ENCODE data around the gene RABGGTA.

The RABGGTA gene, protein sequence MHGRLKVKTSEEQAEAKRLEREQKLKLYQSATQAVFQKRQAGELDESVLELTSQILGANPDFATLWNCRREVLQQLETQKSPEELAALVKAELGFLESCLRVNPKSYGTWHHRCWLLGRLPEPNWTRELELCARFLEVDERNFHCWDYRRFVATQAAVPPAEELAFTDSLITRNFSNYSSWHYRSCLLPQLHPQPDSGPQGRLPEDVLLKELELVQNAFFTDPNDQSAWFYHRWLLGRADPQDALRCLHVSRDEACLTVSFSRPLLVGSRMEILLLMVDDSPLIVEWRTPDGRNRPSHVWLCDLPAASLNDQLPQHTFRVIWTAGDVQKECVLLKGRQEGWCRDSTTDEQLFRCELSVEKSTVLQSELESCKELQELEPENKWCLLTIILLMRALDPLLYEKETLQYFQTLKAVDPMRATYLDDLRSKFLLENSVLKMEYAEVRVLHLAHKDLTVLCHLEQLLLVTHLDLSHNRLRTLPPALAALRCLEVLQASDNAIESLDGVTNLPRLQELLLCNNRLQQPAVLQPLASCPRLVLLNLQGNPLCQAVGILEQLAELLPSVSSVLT

DNA sequence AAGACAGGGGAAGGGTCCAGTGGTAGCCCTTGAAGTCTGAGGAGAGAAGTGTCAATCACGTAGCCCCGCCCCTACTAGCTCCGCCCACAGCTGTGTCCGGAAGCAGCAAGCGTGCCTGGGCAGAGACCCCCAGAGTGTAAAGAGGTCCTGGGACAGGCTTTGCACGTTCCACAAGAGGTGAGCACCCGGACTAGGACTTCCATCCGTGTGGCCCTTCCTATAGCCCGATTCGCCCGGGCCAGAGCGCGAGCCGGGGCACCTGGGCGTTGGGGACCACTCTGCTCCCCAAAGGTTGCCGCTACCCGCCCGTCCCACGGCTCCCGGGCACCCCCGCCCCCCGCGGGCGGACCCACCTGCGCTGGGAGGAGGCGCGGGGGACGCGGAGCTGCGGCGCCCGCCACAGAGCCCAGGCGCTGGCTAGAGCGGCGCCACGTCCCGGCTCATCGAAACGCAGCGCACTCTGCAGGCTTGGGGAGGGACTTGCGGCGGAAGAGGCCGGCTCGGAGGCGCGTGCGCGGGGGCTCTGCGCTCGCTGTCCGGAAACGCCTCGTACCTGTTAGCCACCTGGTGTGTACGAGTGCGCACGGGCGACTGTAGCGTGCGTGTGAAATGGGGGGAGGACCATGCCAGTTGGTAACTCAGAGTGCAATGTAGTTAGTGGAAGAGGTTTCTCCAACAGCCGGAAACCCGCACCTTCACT lies at the start of gene RABGGTA:
RABGGTA (minus strand) TSS at position 464 of the 700 bp plus-strand sequence. CDS start 482 bp downstream, outside the sequence.
- DNase-seq = peak; percentile 94

DNA sequence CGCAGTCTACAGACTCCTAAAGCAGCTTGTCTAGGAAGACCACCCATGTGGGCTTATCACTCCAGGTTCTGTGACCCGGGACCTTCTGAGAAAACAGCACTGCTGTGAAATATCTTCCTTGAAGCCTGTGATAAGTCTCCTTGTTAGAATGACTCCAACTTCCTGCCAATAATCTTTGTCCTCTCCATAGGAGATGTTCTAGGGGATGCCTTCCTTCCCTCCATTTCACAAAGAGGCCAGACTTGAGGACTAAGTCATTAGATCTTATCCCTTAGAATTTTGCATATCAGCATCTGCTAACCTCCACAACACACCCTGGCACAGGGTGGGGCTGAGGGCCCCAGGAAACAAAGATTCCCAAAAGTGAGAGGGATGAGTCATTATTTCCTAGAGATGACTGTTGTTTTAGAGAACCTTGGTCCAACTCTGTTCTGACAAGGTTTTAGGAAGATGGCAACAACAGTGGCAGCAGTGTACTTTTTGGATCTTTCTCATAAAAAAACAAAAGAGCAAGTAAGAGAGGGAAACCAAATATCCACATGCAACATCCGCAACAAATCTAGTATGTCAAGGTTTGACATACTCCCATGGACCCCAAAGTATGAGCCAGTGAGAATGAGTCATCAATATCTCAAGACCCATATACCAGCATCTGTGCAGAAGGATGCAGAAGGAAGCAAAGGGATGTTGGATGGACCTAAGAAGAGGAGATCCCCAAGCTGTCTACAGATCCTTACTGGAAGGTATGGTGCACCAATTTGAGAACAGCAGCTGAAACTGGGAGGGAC lies 45.9 kb upstream of the RABGGTA start:
- DNase-seq = no peak

DNA sequence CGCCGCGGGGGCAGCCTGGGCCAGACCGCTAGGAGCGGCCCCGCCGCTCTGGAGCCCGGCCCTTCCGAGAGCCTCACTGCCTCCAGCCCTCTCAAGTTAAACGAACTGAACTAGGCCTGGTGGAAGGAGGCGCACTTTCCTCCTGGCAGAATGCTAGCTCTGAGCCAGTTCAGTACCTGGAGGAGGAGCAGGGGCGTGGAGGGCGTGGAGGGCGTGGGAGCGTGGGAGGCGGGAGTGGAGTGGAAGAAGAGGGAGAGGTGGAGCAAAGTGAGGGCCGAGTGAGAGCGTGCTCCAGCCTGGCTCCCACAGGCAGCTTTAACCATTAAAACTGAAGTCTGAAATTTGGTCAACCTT lies 45.2 kb upstream of the RABGGTA start:
- peak; percentile 43 for DNase-seq

DNA sequence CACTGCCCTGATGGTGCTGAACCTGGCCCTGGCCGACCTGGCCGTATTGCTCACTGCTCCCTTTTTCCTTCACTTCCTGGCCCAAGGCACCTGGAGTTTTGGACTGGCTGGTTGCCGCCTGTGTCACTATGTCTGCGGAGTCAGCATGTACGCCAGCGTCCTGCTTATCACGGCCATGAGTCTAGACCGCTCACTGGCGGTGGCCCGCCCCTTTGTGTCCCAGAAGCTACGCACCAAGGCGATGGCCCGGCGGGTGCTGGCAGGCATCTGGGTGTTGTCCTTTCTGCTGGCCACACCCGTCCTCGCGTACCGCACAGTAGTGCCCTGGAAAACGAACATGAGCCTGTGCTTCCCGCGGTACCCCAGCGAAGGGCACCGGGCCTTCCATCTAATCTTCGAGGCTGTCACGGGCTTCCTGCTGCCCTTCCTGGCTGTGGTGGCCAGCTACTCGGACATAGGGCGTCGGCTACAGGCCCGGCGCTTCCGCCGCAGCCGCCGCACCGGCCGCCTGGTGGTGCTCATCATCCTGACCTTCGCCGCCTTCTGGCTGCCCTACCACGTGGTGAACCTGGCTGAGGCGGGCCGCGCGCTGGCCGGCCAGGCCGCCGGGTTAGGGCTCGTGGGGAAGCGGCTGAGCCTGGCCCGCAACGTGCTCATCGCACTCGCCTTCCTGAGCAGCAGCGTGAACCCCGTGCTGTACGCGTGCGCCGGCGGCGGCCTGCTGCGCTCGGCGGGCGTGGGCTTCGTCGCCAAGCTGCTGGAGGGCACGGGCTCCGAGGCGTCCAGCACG lies 44.6 kb upstream of the RABGGTA start:
- DNase-seq = peak; percentile 52

DNA sequence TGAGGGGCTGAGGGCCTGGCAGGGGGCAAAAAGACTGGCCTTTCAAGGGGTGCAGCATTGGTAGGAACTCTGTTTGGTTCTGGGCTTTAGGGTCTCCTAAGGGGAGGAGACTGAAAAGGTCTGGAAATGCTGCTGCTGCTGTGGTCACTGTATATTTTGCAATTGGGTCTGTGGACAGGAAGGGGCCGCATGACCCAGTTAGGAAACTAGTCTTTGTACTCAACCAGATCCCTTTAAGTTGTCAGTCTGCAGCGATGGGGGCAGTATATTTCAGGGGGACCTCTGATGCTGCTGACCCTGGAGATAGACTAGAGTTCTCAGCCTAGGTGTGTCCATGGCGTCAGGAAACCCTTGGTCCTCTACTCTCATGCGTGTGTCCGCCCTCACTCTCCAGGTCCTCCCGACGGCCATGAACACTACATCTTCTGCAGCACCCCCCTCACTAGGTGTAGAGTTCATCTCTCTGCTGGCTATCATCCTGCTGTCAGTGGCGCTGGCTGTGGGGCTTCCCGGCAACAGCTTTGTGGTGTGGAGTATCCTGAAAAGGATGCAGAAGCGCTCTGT lies 43.9 kb upstream of the RABGGTA start:
- no peak for DNase-seq

DNA sequence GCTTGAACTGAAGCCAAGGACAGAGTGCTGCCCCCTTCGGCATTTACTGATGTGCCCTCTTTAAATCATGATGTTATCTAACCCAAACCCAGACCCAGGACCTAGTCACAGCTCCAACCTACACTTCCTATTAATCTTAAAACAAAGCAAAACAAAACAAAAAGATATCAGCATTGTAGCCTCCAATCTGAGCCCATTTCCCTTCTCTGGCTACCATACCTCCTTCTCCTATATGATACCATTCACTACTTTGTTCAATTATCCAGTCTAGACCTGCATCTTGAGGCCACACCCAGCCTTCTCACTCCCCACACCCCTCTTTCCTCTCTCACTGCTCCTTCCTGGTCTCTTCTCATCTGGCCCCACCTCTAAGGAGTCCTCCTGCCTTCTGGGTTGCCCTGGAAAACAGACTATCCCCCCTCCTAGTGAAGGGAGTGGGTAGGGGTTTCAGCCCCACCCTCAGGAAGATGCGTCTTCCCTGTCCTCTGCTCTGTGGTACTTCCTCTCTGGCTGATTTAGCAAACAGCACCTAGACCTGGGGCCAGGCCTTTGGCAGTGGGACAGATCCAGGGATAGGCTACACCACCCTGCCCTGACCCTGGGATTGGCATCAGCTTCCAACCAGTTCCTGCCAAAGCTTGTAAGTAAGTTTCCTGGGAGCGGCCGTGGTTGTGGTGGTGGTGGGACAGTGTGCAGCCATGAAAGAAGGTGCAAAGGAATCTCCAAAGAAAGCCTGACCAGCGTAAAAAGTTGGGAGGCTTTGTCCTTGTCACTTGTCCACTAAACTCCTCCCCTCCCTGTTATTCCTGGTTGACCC lies 43.2 kb upstream of the RABGGTA start:
- DNase-seq = no peak

DNA sequence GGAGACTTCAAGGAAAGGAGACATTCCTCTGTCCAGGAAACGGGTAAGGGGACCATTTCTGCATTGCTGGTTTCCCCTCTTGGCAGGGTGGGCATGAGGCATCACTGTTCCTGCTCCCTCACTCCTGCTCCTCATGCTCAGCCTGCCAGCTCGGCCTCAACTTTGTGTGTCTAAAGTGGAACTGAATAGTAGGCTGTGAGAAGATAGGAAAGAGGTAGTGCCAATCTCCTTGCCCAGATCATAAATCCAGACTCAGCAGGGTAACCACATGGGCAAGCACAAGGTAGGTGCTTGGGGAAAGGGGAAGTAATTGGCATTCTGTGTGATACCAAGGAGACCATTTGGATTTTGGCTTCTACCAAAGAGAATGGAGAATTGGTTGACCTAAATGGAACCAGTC lies 42.5 kb upstream of the RABGGTA start:
- no peak for DNase-seq

DNA sequence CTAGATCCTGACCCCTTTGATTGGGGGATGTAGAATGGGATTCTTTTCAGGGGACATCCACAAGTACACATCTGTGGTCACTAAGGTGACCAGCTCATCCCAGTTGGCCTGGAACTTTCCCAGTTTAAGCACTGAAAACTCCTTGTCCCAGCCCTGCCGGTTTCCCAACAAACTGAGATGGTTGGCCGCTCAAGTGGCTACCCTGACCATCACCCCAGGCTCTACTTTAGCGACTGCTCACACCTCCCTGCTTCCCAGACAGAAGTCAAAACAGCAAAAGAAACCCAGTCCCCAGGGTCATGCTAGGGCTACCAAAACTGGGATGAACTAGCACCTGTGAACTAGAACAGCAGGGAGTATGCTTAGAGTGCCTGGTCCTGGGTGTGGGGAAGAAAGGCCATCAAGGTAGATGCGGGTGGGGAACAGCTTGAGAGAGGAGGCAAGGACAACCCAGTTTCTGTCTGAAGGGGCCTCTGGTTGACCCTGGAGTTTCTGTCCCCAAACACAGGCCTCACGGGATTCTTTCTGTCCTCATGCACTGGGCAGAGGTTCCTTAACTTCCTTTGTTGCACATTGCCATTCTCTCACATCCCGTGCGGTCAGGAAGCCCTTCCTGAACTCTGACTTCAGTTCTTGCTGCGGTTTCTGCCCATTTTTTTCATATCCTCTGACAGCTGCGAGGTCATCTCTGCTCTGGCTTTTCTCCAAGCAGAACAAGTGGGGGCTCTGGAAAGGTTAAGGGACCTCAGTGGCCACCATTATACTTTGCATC lies 41.5 kb upstream of the RABGGTA start:
- no peak for DNase-seq

DNA sequence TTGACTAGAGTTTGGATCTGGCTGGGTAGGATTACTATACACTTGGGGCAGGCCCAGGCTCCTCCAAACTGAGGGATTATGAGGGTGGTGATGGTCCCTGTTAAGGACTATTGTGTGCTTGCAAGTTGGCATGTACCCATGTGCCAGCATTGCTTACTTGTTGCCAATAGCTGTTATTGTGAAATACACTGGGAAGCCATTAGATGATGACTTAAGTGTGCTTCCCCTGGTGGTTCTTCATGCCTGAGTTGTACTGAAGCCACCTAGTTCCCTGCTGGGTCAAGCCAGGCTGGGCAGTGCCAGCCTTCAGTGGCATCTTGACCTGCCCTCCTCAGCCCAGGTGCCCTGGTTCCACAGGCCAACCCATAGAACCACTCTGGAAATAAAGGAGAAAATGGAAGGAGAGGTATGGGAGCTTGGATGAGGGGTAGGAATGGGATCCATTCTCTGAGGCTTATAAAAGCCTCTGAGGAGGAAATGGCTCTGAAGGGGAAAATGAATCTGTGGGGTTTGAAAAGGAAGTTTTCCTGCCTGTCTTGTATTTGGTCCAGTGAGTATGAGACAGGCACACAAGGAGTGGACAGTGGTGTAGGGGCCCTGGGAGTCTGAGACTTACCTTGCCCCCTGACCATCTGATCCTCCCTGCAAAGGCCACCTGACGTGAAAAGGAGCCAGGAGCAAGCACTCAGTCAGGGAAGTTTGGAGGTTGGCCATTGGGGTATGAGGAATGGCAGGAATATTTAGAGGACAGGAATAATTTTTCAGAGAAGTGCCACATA lies 40.6 kb upstream of the RABGGTA start:
- DNase-seq = no peak

DNA sequence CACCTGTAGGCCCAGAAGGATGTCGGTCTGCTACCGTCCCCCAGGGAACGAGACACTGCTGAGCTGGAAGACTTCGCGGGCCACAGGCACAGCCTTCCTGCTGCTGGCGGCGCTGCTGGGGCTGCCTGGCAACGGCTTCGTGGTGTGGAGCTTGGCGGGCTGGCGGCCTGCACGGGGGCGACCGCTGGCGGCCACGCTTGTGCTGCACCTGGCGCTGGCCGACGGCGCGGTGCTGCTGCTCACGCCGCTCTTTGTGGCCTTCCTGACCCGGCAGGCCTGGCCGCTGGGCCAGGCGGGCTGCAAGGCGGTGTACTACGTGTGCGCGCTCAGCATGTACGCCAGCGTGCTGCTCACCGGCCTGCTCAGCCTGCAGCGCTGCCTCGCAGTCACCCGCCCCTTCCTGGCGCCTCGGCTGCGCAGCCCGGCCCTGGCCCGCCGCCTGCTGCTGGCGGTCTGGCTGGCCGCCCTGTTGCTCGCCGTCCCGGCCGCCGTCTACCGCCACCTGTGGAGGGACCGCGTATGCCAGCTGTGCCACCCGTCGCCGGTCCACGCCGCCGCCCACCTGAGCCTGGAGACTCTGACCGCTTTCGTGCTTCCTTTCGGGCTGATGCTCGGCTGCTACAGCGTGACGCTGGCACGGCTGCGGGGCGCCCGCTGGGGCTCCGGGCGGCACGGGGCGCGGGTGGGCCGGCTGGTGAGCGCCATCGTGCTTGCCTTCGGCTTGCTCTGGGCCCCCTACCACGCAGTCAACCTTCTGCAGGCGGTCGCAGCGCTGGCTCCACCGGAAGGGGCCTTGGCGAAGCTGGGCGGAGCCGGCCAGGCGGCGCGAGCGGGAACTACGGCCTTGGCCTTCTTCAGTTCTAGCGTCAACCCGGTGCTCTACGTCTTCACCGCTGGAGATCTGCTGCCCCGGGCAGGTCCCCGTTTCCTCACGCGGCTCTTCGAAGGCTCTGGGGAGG lies 39.5 kb upstream of the RABGGTA start, which contains the start of gene LTB4R:
LTB4R (plus strand) TSS at position 857 of the 959 bp plus-strand sequence. CDS start 4,150 bp downstream, outside the sequence.
- no peak for DNase-seq

DNA sequence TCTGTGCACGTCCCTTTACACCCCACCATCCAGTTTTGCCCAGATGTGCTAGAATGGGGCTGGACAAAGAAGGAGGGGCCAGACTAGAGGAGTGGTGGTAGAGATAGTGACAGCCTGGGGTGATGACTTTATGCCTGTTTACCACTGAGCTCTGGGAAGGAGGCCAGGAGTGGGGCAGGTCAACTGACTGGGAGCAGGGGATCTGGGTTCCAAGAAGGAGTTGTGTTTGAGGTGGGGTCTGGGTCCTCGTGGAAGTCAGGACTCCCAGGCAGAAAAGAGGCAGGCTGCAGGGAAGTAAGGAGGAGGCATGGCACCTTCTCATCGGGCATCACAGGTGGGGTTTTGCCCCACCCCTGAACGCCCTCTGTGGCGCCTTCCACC lies 38.9 kb upstream of the RABGGTA start:
- DNase-seq = no peak

DNA sequence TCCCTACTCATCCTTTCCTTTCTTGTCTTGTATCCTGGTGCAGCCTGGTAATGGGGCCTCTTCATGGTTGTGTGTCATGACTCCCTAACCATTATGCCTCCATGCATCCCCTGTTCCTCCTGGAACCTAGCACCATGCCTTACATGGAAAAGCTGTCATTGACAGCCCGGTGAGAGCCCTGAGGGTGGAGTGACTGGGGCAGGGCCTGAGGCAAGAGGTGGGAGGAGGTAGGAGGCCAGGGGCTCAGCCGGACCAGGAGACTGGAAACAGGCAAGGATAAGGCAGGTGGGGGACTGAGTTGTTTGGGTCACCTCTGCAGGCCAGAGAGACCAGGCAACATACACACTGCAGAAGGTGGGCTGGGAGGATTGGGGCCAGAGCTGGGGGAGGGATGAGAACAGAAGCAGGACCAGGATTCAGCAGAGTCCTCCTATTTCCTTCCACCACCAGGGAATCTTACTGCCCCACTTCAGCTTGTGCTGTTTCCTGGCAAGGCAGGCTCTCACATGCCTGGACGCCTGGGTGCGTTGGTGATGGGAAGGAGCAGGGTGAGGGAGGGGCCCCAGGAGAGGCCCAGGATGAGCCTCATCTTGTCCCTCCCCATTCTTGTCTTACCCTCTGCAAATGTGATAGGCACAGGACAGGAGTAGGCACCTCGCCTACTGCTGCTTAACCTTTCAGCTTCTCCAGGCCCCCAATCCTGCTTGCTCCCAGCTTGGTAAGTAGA lies 38.3 kb upstream of the RABGGTA start, which contains the start of gene LTB4R2:
LTB4R2 (plus strand) TSS at position 603 of the 727 bp plus-strand sequence. CDS start 525 bp downstream, outside the sequence.
- DNase-seq = no peak

DNA sequence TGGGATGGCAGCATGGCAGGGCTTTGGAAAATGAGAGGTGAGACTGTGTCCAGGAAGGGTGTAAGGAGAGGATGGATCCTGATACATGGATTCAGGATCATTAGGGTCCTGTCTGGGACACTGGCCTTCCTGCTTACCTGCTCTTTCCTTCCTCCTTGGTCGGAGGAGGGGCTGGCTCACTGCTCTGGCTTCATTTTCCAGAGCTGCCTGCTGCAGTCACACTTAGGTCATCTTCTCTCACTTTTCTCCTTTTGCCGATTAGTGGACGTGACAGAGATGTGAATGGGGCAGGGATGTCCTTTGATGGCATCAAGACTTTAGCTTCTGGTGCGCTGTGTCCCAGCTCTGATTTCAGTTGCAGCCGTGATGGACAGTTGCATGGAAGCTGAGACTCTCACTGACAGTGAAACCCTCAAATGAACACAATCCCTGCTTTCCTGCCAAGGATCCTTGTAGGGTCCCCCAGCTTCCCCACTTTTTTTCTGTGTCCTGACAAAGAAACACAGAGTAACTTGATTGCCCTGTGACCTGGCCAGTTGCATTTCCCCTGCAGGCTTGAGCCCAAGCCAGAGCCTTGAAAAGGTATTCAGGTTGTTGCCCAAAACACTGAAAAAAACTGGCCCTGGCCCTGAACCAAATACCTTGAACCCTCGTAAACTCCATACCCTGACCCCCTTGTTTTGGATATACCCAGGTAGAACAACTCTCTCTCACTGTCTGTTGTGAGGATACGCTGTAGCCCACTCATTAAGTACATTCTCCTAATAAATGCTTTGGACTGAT lies 37.1 kb upstream of the RABGGTA start:
- no peak for DNase-seq

DNA sequence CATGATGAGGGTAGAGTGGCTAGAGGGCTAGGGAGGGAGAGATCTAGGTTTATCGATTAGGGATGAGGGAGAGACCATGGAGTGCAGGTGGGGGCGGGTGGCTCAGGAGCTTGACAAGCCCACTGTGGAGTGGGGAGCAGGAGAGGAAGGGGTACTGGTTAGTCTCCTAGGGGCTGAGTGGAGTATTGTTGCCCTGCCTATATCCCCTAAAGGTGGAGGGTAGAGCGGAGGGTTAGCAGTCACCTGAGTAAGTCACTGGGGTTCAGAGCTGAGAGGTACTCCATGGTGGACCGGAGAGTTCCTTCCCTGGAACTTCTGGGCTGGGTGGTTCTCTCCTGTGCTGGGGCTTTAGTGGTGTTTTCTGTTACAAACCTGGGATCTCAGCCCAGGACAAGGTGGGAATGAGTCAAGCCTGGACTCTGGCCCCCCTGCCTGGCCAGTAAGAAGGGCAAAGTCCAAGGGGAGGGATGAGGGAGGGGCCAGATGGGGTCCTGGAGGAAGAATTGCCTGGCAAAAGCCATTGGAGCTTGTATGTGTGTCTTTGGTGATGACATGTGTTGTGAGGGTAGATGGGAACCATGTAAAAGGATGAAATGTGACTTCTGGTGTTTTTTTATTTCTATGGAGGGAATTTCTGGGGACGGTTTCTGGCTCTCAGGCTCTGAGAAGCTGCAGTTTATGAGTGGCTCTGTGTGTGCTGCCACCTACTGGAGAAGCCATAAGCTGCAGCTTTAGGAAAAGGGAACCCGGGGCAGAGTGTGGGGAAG lies 36.4 kb upstream of the RABGGTA start, which contains the start of gene CIDEB:
CIDEB (minus strand) TSS at position 403 of the 767 bp plus-strand sequence; CDS start at position 284, 119 bp downstream.
- DNase-seq = no peak

DNA sequence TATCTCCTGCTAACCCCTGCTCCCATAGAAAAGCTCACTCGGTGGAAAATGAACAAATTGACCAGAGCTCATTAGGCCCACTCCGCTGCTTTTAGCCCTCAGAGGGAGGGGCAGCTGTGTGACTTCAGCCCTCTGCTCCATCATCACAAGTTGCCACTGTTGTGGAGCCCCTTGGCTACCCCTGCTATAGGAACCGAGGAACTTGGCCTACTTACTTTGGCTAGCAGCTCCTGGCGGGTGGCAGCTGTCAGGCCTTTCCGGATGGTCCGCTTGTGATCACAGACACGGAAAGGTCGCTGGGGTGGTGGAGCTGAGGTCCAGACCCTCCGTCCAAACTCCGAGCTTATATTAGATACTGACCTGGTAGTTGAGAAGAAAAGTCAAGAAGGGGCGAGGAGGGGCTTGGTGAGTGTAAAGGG lies 35.8 kb upstream of the RABGGTA start:
- no peak for DNase-seq

DNA sequence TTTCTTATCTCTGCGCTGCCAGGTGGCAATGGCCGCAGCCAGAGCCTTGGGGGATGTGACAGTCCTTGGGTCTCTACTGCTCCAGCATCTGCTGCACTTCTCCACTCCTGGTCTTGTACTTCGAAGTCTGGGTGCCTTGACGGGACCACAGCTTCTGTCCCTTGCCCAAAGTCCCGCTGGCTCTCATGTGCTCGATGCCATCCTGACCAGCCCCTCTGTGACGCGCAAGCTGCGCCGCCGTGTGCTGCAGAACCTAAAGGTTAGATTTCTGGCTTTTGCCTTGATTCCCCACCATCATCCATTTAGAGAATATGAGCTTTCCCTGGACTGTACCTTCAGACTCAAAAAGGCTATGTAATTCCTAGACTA lies 32.6 kb upstream of the RABGGTA start:
- no peak for DNase-seq
